ENCODE results near the gene REPIN1. TPM values are rescaled to one million over a fixed set of nuclear protein-coding genes. Genes with fewer than 3 reads are reported as not detected.

REPIN1 gene
- total RNA-seq, 3 donors from 2014 or later (not counting 1 experiment from before 2014, with no cell fraction given) = 58.9 to 79.4 (median 76.5) TPM

- Mint-ChIP-seq H3K27ac (no peak overlapping the region), H3K4me1 (peaks cover 13 to 24% of the 10 kb centered on the region in 2 donors), H3K27me3 (ENCODE audit: low read depth in 2 of 2) (no peaks in the 10 kb centered on the region), H3K9me3 (no peaks in the 10 kb centered on the region), H3K4me3 (peak overlapping the region; percentile 42), H3K36me3 (no peaks in the 10 kb centered on the region)
- Histone ChIP-seq H3K4me1 (ENCODE audit: control insufficient read depth, insufficient read depth, low read length) (peaks cover 35% of the 10 kb centered on the region), H3K36me3 (ENCODE audit: control insufficient read depth, insufficient read depth, low read length) (peaks cover 1% of the 10 kb centered on the region), H3K27me3 (ENCODE audit: control insufficient read depth, insufficient read depth, low read length) (no peaks in the 10 kb centered on the region), H3K4me3 (ENCODE audit: low read length) (no peak overlapping the region), H3K9me3 (ENCODE audit: control insufficient read depth, insufficient read depth, low read length) (no peaks in the 10 kb centered on the region), H3K27ac (ENCODE audit: low read length) (peak overlapping the region; percentile 87)
- WGBS (ENCODE audit: insufficient coverage) = 52% methylated on average over 4 of the region's 5 CpGs
- ATAC-seq = no peak
- DNase-seq = no peak
- intact Hi-C loops (cut with micrococcal nuclease) = no loop called here
- TF ChIP-seq, protein P1, sequence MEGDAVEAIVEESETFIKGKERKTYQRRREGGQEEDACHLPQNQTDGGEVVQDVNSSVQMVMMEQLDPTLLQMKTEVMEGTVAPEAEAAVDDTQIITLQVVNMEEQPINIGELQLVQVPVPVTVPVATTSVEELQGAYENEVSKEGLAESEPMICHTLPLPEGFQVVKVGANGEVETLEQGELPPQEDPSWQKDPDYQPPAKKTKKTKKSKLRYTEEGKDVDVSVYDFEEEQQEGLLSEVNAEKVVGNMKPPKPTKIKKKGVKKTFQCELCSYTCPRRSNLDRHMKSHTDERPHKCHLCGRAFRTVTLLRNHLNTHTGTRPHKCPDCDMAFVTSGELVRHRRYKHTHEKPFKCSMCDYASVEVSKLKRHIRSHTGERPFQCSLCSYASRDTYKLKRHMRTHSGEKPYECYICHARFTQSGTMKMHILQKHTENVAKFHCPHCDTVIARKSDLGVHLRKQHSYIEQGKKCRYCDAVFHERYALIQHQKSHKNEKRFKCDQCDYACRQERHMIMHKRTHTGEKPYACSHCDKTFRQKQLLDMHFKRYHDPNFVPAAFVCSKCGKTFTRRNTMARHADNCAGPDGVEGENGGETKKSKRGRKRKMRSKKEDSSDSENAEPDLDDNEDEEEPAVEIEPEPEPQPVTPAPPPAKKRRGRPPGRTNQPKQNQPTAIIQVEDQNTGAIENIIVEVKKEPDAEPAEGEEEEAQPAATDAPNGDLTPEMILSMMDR (IDR thresholded peaks at IDR 0.05) = no peak
Measured at GRCh38 chr7:150365673-150366398, 2.8 kb upstream of the REPIN1 start.

DNA sequence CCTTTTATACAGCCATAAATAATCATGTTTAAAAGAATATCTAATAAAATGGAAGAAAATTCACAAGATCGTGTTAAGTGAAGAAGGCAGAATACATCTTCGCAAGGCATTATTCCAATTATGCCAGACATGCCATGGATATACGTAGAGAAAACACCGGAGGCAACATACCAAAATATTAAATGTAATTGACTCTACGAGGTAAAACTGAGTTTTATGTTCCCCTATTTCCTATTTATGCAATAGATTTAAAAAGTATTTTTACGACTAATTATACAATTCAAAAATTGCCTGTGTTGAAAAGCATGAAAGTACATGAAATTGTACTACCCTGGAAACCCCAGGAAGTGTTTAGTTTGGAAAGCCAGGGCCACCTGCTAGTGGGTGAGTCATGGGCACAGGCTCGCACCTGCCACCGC lies 936 bp upstream of the REPIN1 start:
- Mint-ChIP-seq H3K9me3 (no peaks in the 10 kb centered on the region), H3K4me3 (peak overlapping the region; percentile 88), H3K27ac (peak overlapping the region; percentile 80 to 85), H3K4me1 (peaks cover 13 to 29% of the 10 kb centered on the region in 2 donors), H3K36me3 (no peaks in the 10 kb centered on the region), H3K27me3 (ENCODE audit: low read depth in 2 of 2) (no peaks in the 10 kb centered on the region)
- H3K36me3 ChIP-seq (ENCODE audit: control insufficient read depth, insufficient read depth, low read length) = peaks cover 9% of the 10 kb centered on the region
- TF ChIP-seq, protein P1 (IDR thresholded peaks at IDR 0.05) = no peak
- DNase-seq (no peak), ATAC-seq (no peak)
- no peaks in the 10 kb centered on the region for H3K27me3 ChIP-seq (ENCODE audit: control insufficient read depth, insufficient read depth, low read length)
- WGBS (ENCODE audit: insufficient coverage) = 20% methylated on average over 4 of the region's 8 CpGs
- H3K27ac ChIP-seq (ENCODE audit: low read length) = peak overlapping the region; percentile 87
- H3K4me1 ChIP-seq (ENCODE audit: control insufficient read depth, insufficient read depth, low read length) = peaks cover 43% of the 10 kb centered on the region
- H3K4me3 ChIP-seq (ENCODE audit: low read length) = peak overlapping the region; percentile 27
- no peaks in the 10 kb centered on the region for H3K9me3 ChIP-seq (ENCODE audit: control insufficient read depth, insufficient read depth, low read length)
- intact Hi-C loops (cut with micrococcal nuclease) = loop anchor here (2.0 kb wide), 1 partner anchor 37 kb away; a partner anchor contains a TSS

DNA sequence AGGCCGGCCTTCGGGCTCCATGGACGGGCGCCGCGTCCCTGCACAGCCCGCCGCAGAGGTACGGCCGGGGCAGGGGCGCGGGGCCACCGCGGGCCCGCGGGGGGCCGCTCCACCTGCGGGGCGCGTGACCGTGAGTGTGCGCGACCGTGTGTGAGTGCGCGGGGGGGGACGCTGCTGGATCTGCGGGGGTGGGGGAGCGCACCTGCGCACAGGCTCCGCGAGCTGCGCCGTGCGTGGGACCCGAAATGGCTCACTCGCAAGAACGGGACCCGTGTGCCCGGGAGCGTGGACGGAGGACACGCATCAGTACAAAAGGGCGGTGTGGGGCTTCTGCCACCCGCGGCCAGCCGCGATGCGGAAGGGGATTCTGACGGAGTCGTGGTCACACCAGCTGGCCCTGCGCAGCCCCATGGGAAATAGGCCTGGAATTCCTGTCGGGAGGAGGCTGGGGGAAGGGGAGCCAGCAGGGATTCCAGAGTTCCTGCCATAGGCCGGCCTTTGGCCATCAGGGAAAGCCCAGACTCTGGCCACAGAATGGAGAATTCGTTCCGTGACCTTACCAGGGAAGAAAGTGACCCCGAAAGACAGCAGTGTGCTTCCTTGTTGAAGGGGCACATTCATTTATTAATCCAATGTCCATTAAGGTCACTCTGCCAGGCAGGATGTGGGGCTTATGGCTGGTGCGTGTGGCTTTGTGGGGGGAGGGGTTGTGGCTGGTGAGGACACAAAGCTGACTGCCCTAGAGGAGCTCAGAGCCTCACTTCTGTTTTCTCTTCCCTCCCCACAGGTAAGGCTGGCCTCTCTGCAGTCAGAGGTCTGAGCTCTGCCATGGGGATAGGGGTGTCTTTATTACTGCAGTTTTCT lies 494 bp downstream of the REPIN1 start:
- H3K27ac Mint-ChIP-seq = peak overlapping the region; percentile 74 to 85
- DNase-seq (peak; percentile 30 to 84), ATAC-seq (peak; percentile 56 to 62 (median 58))
- Histone ChIP-seq H3K4me3 (ENCODE audit: low read length) (peak overlapping the region; percentile 99), H3K27ac (ENCODE audit: low read length) (peak overlapping the region; percentile 87), H3K9me3 (ENCODE audit: control insufficient read depth, insufficient read depth, low read length) (no peaks in the 10 kb centered on the region), H3K27me3 (ENCODE audit: control insufficient read depth, insufficient read depth, low read length) (no peaks in the 10 kb centered on the region), H3K4me1 (ENCODE audit: control insufficient read depth, insufficient read depth, low read length) (peaks cover 44% of the 10 kb centered on the region), H3K36me3 (ENCODE audit: control insufficient read depth, insufficient read depth, low read length) (peaks cover 20% of the 10 kb centered on the region)
- TF ChIP-seq, protein P1 (IDR thresholded peaks at IDR 0.05) = no peak
- H3K36me3 Mint-ChIP-seq = no peaks in the 10 kb centered on the region
- H3K9me3 Mint-ChIP-seq = no peaks in the 10 kb centered on the region
- H3K4me3 Mint-ChIP-seq = peak overlapping the region; percentile 96
- under 1% methylated on average over 57 of the region's 58 CpGs for WGBS (ENCODE audit: insufficient coverage)
- H3K4me1 Mint-ChIP-seq = peaks cover 13 to 41% of the 10 kb centered on the region in 2 donors
- H3K27me3 Mint-ChIP-seq (ENCODE audit: low read depth in 2 of 2) = no peaks in the 10 kb centered on the region
- intact Hi-C loops (cut with micrococcal nuclease) = loop anchor here (1.0 to 2.0 kb wide), 2 partner anchors 10 to 36 kb away; partner anchors contain the start of gene ZNF775

Data from natural killer cell (primary cell).